GM21447 (cell line): ENCODE results near the gene PSAPL1.

Source experiments
- ATAC-seq: cut with Tn5 transposase; IDR thresholded peaks from one replicate; pipeline ENCODE4 v1.9.1; 2021; ENCODE audit not compliant: unreplicated experiment

PSAPL1 gene

DNA sequence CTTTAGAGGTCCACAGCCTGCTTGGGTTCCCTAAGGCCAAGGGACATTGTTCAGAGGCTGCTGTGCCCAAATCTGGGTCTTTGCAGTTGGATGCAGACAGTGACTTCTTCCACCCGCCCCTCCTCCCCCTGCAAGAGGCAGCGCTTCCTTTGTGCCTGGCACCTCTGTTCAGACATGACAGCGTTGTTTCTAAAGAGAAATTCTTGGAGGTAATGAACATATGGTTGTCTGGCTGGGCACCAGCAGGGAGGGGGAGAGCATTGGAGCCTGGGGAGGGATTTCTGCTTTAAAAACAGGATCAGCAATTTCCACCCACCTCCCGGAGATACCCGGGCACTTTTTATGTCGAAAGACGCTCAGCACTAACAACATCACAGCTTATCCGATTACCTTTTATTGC lies 51.5 kb downstream of the PSAPL1 start:
- ATAC-seq: no peak

DNA sequence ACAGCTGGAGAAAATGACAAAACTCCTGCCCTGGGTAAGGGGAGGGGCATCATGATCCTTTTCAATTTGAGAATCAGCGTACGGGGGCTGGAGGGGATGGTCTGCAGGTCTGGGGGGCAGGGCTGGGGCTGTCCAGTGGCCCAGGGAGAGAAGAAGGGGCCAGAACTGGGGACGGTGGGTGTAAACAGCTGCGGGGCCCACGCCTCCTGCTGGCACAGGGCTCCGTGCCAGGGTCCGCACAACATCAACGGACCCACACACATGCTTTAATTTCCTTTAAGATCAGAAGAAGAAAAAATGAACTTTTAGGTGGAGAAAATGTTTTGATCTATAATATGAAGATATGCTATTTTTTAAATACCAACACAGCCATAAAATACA lies 52.1 kb downstream of the PSAPL1 start:
- ATAC-seq: no peak

DNA sequence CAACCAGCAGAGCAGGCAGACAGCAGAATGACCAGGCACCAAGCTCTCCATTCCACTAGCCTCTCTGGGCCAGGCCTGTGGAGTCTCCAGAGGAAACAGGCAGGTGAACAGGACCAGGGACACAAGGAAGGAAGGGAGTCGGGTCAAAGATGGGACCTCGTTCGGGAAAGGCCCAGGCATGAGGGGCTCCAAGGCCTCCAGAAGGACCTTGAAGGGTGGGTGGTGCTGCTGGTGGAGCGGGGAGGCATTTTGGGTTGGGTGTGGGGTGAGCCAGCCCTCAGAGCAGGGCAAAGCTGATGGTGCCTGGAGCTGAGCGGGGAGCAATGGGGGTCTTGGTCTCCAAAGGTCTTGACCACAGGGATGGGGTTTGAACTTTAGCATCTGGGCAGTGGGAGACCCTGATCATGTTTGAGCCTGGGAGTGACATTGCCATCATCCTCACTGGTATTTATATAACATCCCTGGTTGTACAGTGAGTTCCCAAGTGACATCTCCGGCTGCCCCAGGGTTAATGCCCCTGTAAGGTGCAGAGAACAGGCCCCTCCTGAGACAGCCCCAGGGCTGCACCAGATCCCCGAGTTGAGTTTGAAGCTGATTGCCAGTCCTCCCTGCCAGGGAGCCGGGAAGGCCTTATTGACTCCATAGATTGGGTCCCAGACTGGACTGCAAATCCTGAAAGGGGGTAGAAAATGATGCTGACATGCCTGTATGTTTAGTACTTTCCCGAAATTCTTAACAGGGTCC lies 52.7 kb downstream of the PSAPL1 start:
- no peak for ATAC-seq

DNA sequence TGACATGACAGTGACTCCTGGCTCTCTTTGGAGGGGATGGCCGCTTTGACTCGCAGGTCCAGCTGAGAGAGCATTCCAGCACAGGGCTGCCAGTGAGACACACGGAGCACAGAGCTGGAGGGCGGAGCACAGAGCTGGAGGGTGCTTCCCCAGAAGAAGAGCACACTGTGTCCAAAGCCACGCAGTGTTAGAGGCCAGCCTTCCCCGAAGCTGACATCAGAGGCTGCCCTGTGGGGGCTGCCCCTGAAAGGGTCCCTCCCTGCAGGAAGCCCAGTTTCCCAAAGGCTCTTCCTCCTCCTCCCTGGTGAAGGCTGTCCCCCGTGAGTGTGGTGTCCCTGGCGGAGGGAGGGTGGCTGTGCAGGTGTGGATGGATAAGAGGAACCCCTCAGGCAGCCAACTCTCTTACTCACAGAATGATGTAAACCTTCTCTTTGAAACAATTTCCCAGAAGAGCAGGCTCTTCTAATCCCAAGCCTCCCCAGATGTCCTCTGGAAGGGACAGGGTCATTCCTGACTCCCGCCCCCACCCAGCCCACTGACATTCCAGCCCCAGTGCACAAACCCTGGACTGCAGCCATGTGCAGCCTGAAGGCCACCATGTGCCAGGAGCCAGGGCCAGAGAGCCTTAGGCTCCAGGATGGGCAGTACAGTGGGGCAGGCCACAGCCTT lies 53.4 kb downstream of the PSAPL1 start:
- no peak for ATAC-seq
